Activated CD8-positive, alpha-beta memory T cell treated with anti-CD3 and anti-CD28 coated beads, Interleukin-2, amount 50 U/mL, for 1 hour (primary cell): ENCODE measurements around the gene RIPK3.

Experiments used
- DNase-seq: peaks from one replicate; pipeline ENCODE4 v3.0.0-alpha.2; 2020; ENCODE audit errors: extremely low read depth

RIPK3 gene

GRCh38 chr14:24322672-24323071 is 17.1 kb downstream of the RIPK3 start:
- DNase-seq = no peak

DNA sequence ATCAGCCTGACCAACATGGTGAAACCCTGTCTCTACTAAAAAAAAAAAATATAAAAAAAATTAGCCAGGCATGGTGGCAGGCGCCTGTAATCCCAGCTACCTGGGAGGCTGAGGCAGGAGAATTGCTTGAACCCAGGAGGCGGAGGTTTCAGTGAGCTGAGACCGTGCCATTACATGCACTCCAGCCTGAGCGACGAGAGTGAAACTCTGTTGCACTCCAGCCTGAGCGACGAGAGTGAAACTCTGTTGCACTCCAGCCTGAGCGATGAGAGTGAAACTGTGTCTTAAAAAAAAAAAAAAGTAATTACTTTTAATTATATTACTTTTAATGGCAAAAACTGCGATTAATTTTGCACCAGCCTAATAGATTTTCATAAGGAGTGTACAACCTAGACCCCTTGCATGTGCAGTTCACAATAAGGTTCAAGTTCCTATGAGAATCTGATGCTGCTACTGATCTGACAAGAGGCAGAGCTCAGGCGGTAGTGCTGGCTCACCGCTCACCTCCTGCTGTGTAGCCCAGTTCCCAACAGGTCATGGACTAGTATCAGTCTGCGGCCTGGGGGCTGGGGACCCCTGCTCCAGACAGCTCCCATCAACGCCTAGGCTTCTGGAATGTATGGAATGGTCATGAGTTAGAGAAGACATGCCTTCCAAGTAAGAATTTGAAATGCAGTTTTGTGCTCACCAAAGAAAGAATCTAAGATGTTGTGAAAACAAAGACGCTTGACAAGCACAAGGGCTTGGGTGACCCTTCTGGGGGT is 18.4 kb downstream of the RIPK3 start:
- DNase-seq = no peak

- no peak for DNase-seq
Observed at GRCh38 chr14:24317141-24317928, 22.5 kb downstream of the RIPK3 start.

GRCh38 chr14:24316597-24316950 is 23.2 kb downstream of the RIPK3 start:
- DNase-seq = no peak

DNA sequence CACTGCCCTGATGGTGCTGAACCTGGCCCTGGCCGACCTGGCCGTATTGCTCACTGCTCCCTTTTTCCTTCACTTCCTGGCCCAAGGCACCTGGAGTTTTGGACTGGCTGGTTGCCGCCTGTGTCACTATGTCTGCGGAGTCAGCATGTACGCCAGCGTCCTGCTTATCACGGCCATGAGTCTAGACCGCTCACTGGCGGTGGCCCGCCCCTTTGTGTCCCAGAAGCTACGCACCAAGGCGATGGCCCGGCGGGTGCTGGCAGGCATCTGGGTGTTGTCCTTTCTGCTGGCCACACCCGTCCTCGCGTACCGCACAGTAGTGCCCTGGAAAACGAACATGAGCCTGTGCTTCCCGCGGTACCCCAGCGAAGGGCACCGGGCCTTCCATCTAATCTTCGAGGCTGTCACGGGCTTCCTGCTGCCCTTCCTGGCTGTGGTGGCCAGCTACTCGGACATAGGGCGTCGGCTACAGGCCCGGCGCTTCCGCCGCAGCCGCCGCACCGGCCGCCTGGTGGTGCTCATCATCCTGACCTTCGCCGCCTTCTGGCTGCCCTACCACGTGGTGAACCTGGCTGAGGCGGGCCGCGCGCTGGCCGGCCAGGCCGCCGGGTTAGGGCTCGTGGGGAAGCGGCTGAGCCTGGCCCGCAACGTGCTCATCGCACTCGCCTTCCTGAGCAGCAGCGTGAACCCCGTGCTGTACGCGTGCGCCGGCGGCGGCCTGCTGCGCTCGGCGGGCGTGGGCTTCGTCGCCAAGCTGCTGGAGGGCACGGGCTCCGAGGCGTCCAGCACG is 23.8 kb downstream of the RIPK3 start:
- no peak for DNase-seq

DNA sequence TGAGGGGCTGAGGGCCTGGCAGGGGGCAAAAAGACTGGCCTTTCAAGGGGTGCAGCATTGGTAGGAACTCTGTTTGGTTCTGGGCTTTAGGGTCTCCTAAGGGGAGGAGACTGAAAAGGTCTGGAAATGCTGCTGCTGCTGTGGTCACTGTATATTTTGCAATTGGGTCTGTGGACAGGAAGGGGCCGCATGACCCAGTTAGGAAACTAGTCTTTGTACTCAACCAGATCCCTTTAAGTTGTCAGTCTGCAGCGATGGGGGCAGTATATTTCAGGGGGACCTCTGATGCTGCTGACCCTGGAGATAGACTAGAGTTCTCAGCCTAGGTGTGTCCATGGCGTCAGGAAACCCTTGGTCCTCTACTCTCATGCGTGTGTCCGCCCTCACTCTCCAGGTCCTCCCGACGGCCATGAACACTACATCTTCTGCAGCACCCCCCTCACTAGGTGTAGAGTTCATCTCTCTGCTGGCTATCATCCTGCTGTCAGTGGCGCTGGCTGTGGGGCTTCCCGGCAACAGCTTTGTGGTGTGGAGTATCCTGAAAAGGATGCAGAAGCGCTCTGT is 24.5 kb downstream of the RIPK3 start:
- DNase-seq = no peak

GRCh38 chr14:24314377-24315193 is 25.2 kb downstream of the RIPK3 start:
- no peak for DNase-seq

DNA sequence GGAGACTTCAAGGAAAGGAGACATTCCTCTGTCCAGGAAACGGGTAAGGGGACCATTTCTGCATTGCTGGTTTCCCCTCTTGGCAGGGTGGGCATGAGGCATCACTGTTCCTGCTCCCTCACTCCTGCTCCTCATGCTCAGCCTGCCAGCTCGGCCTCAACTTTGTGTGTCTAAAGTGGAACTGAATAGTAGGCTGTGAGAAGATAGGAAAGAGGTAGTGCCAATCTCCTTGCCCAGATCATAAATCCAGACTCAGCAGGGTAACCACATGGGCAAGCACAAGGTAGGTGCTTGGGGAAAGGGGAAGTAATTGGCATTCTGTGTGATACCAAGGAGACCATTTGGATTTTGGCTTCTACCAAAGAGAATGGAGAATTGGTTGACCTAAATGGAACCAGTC is 25.9 kb downstream of the RIPK3 start:
- DNase-seq = no peak

DNA sequence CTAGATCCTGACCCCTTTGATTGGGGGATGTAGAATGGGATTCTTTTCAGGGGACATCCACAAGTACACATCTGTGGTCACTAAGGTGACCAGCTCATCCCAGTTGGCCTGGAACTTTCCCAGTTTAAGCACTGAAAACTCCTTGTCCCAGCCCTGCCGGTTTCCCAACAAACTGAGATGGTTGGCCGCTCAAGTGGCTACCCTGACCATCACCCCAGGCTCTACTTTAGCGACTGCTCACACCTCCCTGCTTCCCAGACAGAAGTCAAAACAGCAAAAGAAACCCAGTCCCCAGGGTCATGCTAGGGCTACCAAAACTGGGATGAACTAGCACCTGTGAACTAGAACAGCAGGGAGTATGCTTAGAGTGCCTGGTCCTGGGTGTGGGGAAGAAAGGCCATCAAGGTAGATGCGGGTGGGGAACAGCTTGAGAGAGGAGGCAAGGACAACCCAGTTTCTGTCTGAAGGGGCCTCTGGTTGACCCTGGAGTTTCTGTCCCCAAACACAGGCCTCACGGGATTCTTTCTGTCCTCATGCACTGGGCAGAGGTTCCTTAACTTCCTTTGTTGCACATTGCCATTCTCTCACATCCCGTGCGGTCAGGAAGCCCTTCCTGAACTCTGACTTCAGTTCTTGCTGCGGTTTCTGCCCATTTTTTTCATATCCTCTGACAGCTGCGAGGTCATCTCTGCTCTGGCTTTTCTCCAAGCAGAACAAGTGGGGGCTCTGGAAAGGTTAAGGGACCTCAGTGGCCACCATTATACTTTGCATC is 26.9 kb downstream of the RIPK3 start:
- no peak for DNase-seq

- DNase-seq = no peak
Observed at GRCh38 chr14:24311837-24312615, 27.8 kb downstream of the RIPK3 start.

DNA sequence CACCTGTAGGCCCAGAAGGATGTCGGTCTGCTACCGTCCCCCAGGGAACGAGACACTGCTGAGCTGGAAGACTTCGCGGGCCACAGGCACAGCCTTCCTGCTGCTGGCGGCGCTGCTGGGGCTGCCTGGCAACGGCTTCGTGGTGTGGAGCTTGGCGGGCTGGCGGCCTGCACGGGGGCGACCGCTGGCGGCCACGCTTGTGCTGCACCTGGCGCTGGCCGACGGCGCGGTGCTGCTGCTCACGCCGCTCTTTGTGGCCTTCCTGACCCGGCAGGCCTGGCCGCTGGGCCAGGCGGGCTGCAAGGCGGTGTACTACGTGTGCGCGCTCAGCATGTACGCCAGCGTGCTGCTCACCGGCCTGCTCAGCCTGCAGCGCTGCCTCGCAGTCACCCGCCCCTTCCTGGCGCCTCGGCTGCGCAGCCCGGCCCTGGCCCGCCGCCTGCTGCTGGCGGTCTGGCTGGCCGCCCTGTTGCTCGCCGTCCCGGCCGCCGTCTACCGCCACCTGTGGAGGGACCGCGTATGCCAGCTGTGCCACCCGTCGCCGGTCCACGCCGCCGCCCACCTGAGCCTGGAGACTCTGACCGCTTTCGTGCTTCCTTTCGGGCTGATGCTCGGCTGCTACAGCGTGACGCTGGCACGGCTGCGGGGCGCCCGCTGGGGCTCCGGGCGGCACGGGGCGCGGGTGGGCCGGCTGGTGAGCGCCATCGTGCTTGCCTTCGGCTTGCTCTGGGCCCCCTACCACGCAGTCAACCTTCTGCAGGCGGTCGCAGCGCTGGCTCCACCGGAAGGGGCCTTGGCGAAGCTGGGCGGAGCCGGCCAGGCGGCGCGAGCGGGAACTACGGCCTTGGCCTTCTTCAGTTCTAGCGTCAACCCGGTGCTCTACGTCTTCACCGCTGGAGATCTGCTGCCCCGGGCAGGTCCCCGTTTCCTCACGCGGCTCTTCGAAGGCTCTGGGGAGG is 28.9 kb downstream of the RIPK3 start, which contains the start of gene LTB4R:
Gene LTB4R, plus strand, starts transcription at position 857 of the 959 bp plus-strand sequence. CDS start 4,150 bp downstream, outside the sequence.
- DNase-seq = no peak

GRCh38 chr14:24310265-24310645 is 29.5 kb downstream of the RIPK3 start:
- no peak for DNase-seq

- DNase-seq = no peak
Observed at GRCh38 chr14:24309538-24310264, 30.1 kb downstream of the RIPK3 start, which contains the start of gene LTB4R2. Gene LTB4R2, plus strand, starts transcription at chr14:24310140. Its CDS starts 525 bp downstream, at chr14:24310665.

DNA sequence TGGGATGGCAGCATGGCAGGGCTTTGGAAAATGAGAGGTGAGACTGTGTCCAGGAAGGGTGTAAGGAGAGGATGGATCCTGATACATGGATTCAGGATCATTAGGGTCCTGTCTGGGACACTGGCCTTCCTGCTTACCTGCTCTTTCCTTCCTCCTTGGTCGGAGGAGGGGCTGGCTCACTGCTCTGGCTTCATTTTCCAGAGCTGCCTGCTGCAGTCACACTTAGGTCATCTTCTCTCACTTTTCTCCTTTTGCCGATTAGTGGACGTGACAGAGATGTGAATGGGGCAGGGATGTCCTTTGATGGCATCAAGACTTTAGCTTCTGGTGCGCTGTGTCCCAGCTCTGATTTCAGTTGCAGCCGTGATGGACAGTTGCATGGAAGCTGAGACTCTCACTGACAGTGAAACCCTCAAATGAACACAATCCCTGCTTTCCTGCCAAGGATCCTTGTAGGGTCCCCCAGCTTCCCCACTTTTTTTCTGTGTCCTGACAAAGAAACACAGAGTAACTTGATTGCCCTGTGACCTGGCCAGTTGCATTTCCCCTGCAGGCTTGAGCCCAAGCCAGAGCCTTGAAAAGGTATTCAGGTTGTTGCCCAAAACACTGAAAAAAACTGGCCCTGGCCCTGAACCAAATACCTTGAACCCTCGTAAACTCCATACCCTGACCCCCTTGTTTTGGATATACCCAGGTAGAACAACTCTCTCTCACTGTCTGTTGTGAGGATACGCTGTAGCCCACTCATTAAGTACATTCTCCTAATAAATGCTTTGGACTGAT is 31.3 kb downstream of the RIPK3 start:
- DNase-seq = no peak

- DNase-seq = no peak
Observed at GRCh38 chr14:24307575-24308341, 32.0 kb downstream of the RIPK3 start, which contains the start of gene CIDEB. Gene CIDEB, minus strand, starts transcription at chr14:24307977. Its CDS starts 119 bp downstream, at chr14:24307858.

DNA sequence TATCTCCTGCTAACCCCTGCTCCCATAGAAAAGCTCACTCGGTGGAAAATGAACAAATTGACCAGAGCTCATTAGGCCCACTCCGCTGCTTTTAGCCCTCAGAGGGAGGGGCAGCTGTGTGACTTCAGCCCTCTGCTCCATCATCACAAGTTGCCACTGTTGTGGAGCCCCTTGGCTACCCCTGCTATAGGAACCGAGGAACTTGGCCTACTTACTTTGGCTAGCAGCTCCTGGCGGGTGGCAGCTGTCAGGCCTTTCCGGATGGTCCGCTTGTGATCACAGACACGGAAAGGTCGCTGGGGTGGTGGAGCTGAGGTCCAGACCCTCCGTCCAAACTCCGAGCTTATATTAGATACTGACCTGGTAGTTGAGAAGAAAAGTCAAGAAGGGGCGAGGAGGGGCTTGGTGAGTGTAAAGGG is 32.6 kb downstream of the RIPK3 start:
- no peak for DNase-seq
